ENCODE data around the gene CSK. TPM values are rescaled to one million over a fixed set of nuclear protein-coding genes. Genes with fewer than 3 reads are reported as not detected.

The CSK gene
- total and polyA plus RNA-seq, 2 donors = 39.2 to 94.4 TPM

GRCh38 chr15:74768099-74768770, 13.6 kb upstream of the CSK start:
- Histone ChIP-seq H3K36me3 (ENCODE audit: control insufficient read depth in 2 of 2, insufficient read depth in 2 of 2, low read length in 1 of 2) (no peaks in the 10 kb centered on the region), H3K4me3 (ENCODE audit: low read length in 2 of 2) (no peak overlapping the region), H3K27me3 (ENCODE audit: control insufficient read depth in 2 of 2, insufficient read depth in 1 of 2, low read length in 1 of 2) (peaks cover 0 to 3% of the 10 kb centered on the region in 2 donors), H3K9me3 (ENCODE audit: control insufficient read depth in 2 of 2, insufficient read depth in 1 of 2, low read length in 1 of 2) (no peaks in the 10 kb centered on the region), H3K27ac (ENCODE audit: low read depth in 1 of 2, low read length in 1 of 2) (no peak overlapping the region), H3K4me1 (ENCODE audit: control insufficient read depth in 2 of 2, insufficient read depth in 2 of 2, low read length in 2 of 2) (peaks cover 0 to 18% of the 10 kb centered on the region in 2 donors)
- DNase-seq (ENCODE audit: low read depth in 6 of 9, low spot score in 9 of 9) = no peak
- WGBS = 46% methylated on average over 15 of the region's 15 CpGs

GRCh38 chr15:74768771-74769342, 13.0 kb upstream of the CSK start:
- Histone ChIP-seq H3K9me3 (ENCODE audit: control insufficient read depth in 2 of 2, insufficient read depth in 1 of 2, low read length in 1 of 2) (no peaks in the 10 kb centered on the region), H3K4me1 (ENCODE audit: control insufficient read depth in 2 of 2, insufficient read depth in 2 of 2, low read length in 2 of 2) (peaks cover 0 to 23% of the 10 kb centered on the region in 2 donors), H3K27me3 (ENCODE audit: control insufficient read depth in 2 of 2, insufficient read depth in 1 of 2, low read length in 1 of 2) (peaks cover 0 to 3% of the 10 kb centered on the region in 2 donors), H3K4me3 (ENCODE audit: low read length in 2 of 2) (no peak overlapping the region), H3K27ac (ENCODE audit: low read depth in 1 of 2, low read length in 1 of 2) (no peak overlapping the region), H3K36me3 (ENCODE audit: control insufficient read depth in 2 of 2, insufficient read depth in 2 of 2, low read length in 1 of 2) (no peaks in the 10 kb centered on the region)
- WGBS = 12% methylated on average over 9 of the region's 9 CpGs
- peak in 3 of 9 donors; percentile 41 to 67 (median 56) for DNase-seq (ENCODE audit: low read depth in 6 of 9, low spot score in 9 of 9)

DNA sequence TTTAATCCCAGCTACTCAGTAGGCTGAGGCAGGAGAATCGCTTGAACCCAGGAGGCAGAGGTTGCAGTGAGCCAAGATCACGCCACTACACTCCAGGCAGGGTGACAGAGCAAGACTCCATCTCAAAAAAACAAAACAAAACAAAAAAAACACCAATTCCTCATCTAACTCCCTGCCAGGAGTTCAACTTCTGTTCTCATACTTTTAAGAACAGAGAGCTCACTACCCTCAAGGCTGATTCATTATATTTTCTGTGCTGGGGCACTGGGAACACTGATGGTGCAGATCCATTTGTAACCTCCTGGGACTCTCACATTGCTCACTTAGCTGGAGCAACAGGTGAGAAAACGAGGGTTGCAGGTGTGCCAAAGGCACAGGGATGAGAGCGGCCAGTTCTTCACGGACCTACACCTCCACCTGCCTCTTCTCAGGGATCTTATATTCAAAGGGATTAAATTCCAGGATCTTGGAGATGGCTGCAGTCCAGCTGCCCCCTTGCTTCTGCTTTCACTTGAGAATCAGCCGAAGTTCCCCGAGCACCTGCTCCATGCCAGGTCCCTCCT, 12.3 kb upstream of the CSK start:
- Histone ChIP-seq H3K4me3 (ENCODE audit: low read length in 2 of 2) (no peak overlapping the region), H3K4me1 (ENCODE audit: control insufficient read depth in 2 of 2, insufficient read depth in 2 of 2, low read length in 2 of 2) (peaks cover 0 to 26% of the 10 kb centered on the region in 2 donors), H3K27me3 (ENCODE audit: control insufficient read depth in 2 of 2, insufficient read depth in 1 of 2, low read length in 1 of 2) (peaks cover 0 to 3% of the 10 kb centered on the region in 2 donors), H3K9me3 (ENCODE audit: control insufficient read depth in 2 of 2, insufficient read depth in 1 of 2, low read length in 1 of 2) (no peaks in the 10 kb centered on the region), H3K27ac (ENCODE audit: low read depth in 1 of 2, low read length in 1 of 2) (no peak overlapping the region), H3K36me3 (ENCODE audit: control insufficient read depth in 2 of 2, insufficient read depth in 2 of 2, low read length in 1 of 2) (no peaks in the 10 kb centered on the region)
- DNase-seq (ENCODE audit: low read depth in 6 of 9, low spot score in 9 of 9) = no peak
- 87% methylated on average over 7 of the region's 7 CpGs for WGBS

DNA sequence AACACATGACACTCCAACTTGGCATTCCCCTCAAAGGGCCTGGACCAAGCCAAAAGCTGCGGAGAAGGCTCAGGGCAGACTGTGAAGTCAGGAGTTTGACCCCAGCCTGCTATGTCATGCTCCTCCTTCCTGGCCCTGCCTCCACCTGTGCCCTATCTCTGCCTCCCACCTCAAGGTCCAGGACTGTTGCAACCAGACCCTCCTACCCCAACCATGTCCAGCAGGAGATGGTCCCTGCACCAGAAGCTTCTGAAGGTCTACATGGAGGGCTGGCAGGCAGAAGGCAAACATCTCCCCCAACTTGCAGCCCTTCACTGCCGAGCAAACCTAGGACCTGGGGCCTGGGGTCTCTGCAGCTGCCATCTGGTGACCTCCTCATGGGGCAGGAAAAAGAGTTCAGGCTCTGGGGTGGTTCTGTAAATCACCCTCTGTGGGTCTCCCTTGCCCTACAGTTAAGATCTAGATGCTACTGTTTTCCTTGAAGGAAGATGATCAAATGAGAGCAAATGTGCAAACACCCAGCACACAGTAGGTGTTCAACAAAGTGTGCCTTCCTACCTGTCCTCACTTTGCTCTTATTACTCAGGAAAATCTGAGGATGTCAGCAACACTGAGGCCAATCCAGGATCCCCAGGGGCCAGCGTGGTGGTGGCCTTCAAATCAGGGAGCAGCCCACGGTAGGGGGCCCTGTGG, 11.5 kb upstream of the CSK start:
- Histone ChIP-seq H3K36me3 (ENCODE audit: control insufficient read depth in 2 of 2, insufficient read depth in 2 of 2, low read length in 1 of 2) (no peaks in the 10 kb centered on the region), H3K27me3 (ENCODE audit: control insufficient read depth in 2 of 2, insufficient read depth in 1 of 2, low read length in 1 of 2) (peaks cover 0 to 3% of the 10 kb centered on the region in 2 donors), H3K9me3 (ENCODE audit: control insufficient read depth in 2 of 2, insufficient read depth in 1 of 2, low read length in 1 of 2) (no peaks in the 10 kb centered on the region), H3K27ac (ENCODE audit: low read depth in 1 of 2, low read length in 1 of 2) (no peak overlapping the region), H3K4me3 (ENCODE audit: low read length in 2 of 2) (no peak overlapping the region), H3K4me1 (ENCODE audit: control insufficient read depth in 2 of 2, insufficient read depth in 2 of 2, low read length in 2 of 2) (peaks cover 0 to 31% of the 10 kb centered on the region in 2 donors)
- WGBS = 87% methylated on average over 4 of the region's 4 CpGs
- no peak for DNase-seq (ENCODE audit: low read depth in 6 of 9, low spot score in 9 of 9)

- no peaks in the 10 kb centered on the region for H3K9me3 ChIP-seq (ENCODE audit: control insufficient read depth in 2 of 2, insufficient read depth in 1 of 2, low read length in 1 of 2)
- no peak for DNase-seq (ENCODE audit: low read depth in 6 of 9, low spot score in 9 of 9)
- peaks cover 19 to 59% of the 10 kb centered on the region in 2 donors for H3K4me1 ChIP-seq (ENCODE audit: control insufficient read depth in 2 of 2, insufficient read depth in 2 of 2, low read length in 2 of 2)
- no peaks in the 10 kb centered on the region for H3K27me3 ChIP-seq (ENCODE audit: control insufficient read depth in 2 of 2, insufficient read depth in 1 of 2, low read length in 1 of 2)
- H3K27ac ChIP-seq (ENCODE audit: low read depth in 1 of 2, low read length in 1 of 2) = no peak overlapping the region
- H3K4me3 ChIP-seq (ENCODE audit: low read length in 2 of 2) = no peak overlapping the region
- no peaks in the 10 kb centered on the region for H3K36me3 ChIP-seq (ENCODE audit: control insufficient read depth in 2 of 2, insufficient read depth in 2 of 2, low read length in 1 of 2)
- 96% methylated on average over 5 of the region's 5 CpGs for WGBS
These were observed 8.6 kb upstream of the CSK start for GRCh38 chr15:74773329-74773728.

- 92% methylated on average over 5 of the region's 5 CpGs for WGBS
- Histone ChIP-seq H3K36me3 (ENCODE audit: control insufficient read depth in 2 of 2, insufficient read depth in 2 of 2, low read length in 1 of 2) (no peaks in the 10 kb centered on the region), H3K4me3 (ENCODE audit: low read length in 2 of 2) (no peak overlapping the region), H3K9me3 (ENCODE audit: control insufficient read depth in 2 of 2, insufficient read depth in 1 of 2, low read length in 1 of 2) (no peaks in the 10 kb centered on the region), H3K27me3 (ENCODE audit: control insufficient read depth in 2 of 2, insufficient read depth in 1 of 2, low read length in 1 of 2) (no peaks in the 10 kb centered on the region), H3K4me1 (ENCODE audit: control insufficient read depth in 2 of 2, insufficient read depth in 2 of 2, low read length in 2 of 2) (peaks cover 20 to 61% of the 10 kb centered on the region in 2 donors), H3K27ac (ENCODE audit: low read depth in 1 of 2, low read length in 1 of 2) (no peak overlapping the region)
- no peak for DNase-seq (ENCODE audit: low read depth in 6 of 9, low spot score in 9 of 9)
These were observed 8.1 kb upstream of the CSK start for GRCh38 chr15:74773731-74774252.

DNA sequence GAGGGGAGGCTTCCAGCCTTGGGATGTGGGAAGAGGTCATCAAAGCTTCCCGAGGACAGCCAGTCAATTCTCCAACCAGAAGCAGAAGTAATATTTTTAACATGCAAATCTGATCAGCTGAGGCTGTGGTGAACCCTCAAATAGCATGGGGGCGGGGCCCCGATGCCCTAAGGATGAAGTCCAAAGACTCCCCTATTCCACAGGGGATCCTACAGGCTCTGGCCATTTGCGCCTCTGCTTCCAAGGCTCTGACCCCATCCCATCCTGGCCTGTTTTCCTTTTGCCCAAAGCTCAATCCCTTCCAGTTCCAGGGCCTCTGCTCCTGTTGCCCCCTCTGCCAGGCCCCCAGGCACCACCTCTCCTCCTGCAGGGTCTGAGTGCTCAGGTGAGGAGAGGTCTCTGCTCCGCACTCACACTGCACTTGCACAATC, 6.7 kb upstream of the CSK start:
- no peaks in the 10 kb centered on the region for H3K36me3 ChIP-seq (ENCODE audit: control insufficient read depth in 2 of 2, insufficient read depth in 2 of 2, low read length in 1 of 2)
- no peaks in the 10 kb centered on the region for H3K9me3 ChIP-seq (ENCODE audit: control insufficient read depth in 2 of 2, insufficient read depth in 1 of 2, low read length in 1 of 2)
- WGBS = 66% methylated on average over 5 of the region's 5 CpGs
- H3K4me1 ChIP-seq (ENCODE audit: control insufficient read depth in 2 of 2, insufficient read depth in 2 of 2, low read length in 2 of 2) = peaks cover 25 to 71% of the 10 kb centered on the region in 2 donors
- H3K27me3 ChIP-seq (ENCODE audit: control insufficient read depth in 2 of 2, insufficient read depth in 1 of 2, low read length in 1 of 2) = no peaks in the 10 kb centered on the region
- H3K27ac ChIP-seq (ENCODE audit: low read depth in 1 of 2, low read length in 1 of 2) = no peak overlapping the region
- no peak overlapping the region for H3K4me3 ChIP-seq (ENCODE audit: low read length in 2 of 2)
- no peak for DNase-seq (ENCODE audit: low read depth in 6 of 9, low spot score in 9 of 9)

DNA sequence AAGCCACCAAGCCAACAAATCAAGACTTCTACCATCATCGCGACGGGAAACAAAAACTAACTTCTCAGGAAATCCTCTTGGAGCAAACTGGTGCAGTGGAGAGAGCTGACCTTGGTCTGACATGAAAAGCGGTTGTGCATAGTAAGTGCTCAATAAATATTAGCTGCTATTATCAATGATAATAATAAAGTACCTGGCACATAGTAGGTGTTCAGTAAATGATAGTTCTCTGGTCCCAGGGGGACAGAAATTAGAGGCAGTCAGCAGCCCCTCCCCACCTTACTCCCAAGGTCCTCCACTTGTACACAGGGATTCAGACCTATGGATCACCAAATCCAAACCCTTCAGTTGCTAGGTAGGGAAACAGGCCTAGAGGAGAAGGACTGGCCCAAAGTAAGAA, 6.0 kb upstream of the CSK start:
- Histone ChIP-seq H3K36me3 (ENCODE audit: control insufficient read depth in 2 of 2, insufficient read depth in 2 of 2, low read length in 1 of 2) (no peaks in the 10 kb centered on the region), H3K27me3 (ENCODE audit: control insufficient read depth in 2 of 2, insufficient read depth in 1 of 2, low read length in 1 of 2) (no peaks in the 10 kb centered on the region), H3K9me3 (ENCODE audit: control insufficient read depth in 2 of 2, insufficient read depth in 1 of 2, low read length in 1 of 2) (no peaks in the 10 kb centered on the region), H3K4me1 (ENCODE audit: control insufficient read depth in 2 of 2, insufficient read depth in 2 of 2, low read length in 2 of 2) (peaks cover 33 to 76% of the 10 kb centered on the region in 2 donors), H3K4me3 (ENCODE audit: low read length in 2 of 2) (no peak overlapping the region), H3K27ac (ENCODE audit: low read depth in 1 of 2, low read length in 1 of 2) (no peak overlapping the region)
- WGBS = 95% methylated on average over 4 of the region's 4 CpGs
- DNase-seq (ENCODE audit: low read depth in 6 of 9, low spot score in 9 of 9) = no peak

All from thymus (tissue), 11 donors.